Muscle layer of colon (tissue), 2 donors: ENCODE measurements around the gene PDE1C.
"Not testable (repeated sequence)": the region's sequence is repeated elsewhere in the genome, so short reads cannot be mapped to it uniquely, and the experiment has no call there.

ENCODE experiments used
- H3K27ac ChIP-seq: one replicate; pipeline ENCODE4 v1.7.0; 2013; ENCODE audit warnings: low read depth, mild to moderate bottlenecking, low read length, moderate library complexity
- H3K27me3 ChIP-seq, 2 donors: one replicate each; pipeline ENCODE4 v1.7.0; 2013; ENCODE audit warnings: low read length in 2 of 2, mild to moderate bottlenecking in 2 of 2; ENCODE audit not compliant: insufficient read depth in 2 of 2, control insufficient read depth in 1 of 2
- H3K36me3 ChIP-seq: one replicate; pipeline ENCODE4 v1.7.0; 2013; ENCODE audit warnings: mild to moderate bottlenecking, low read length; ENCODE audit not compliant: insufficient read depth
- H3K4me1 ChIP-seq: one replicate; pipeline ENCODE4 v1.7.0; 2013; ENCODE audit warnings: mild to moderate bottlenecking, low read length; ENCODE audit not compliant: insufficient read depth
- H3K4me3 ChIP-seq, 2 donors: one replicate each; pipeline ENCODE4 v1.7.0; 2013; ENCODE audit warnings: low read length in 2 of 2, low read depth in 1 of 2, mild to moderate bottlenecking in 1 of 2, moderate library complexity in 1 of 2
- H3K9ac ChIP-seq: one replicate; pipeline ENCODE4 v1.7.0; 2013; ENCODE audit warnings: low read length
- H3K9me3 ChIP-seq: one replicate; pipeline ENCODE4 v1.7.0; 2013; ENCODE audit warnings: mild to moderate bottlenecking, low read length
- donor health status: abdominal sarcoma.
- donor health status: Adenocarcinoma of cecum.

PDE1C gene

DNA sequence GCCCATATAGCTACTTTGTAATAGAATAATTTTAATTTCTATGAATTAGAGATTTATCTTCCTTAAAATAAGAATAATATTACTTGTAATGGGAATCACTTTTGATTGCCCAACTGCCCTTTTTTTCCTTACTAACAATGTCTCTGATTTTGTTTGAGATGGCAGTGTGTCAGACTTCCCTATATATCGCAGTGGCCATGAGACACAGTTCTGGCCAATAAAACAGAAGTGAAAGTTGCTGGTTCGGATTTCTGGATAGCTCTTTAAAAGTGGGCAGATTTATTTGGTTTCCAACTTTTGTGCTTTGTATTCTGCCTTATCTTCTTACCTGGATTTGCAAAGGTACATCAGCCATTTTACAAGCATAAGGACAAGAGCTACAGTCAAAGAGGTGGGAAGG lies 213.0 kb downstream of the PDE1C start:
- Histone ChIP-seq H3K9me3 (no peaks in the 10 kb centered on the region), H3K27me3 (no peaks in the 10 kb centered on the region), H3K4me3 (no peak overlapping the region), H3K36me3 (no peaks in the 10 kb centered on the region), H3K4me1 (no peaks in the 10 kb centered on the region), H3K9ac (no peak overlapping the region), H3K27ac (no peak overlapping the region)

DNA sequence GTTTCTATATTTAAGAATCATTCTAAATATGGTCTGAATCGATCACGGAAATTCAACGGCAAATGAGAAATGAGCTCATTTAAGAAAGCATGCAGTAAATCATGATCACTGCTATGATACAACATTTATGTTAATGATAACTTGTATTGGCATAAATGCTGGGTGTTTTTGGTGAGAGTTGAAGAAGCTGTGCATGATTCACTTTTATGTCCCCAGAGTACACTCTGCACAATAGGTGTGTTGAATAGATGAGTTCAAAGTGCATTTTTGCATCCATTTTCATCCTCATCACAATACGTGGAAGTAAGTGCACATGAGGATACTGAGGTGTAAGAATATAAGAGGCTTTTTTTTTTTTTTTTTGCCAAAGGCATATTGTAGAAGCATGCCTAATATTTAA lies 213.9 kb downstream of the PDE1C start:
- H3K27me3 ChIP-seq = no peaks in the 10 kb centered on the region
- no peaks in the 10 kb centered on the region for H3K4me1 ChIP-seq
- no peak overlapping the region for H3K4me3 ChIP-seq
- H3K36me3 ChIP-seq = no peaks in the 10 kb centered on the region
- H3K9me3 ChIP-seq = no peaks in the 10 kb centered on the region
- H3K27ac ChIP-seq = no peak overlapping the region
- no peak overlapping the region for H3K9ac ChIP-seq

- Histone ChIP-seq H3K27ac (no peak overlapping the region), H3K4me1 (no peaks in the 10 kb centered on the region), H3K9ac (no peak overlapping the region), H3K4me3 (no peak overlapping the region), H3K9me3 (no peaks in the 10 kb centered on the region), H3K27me3 (no peaks in the 10 kb centered on the region), H3K36me3 (no peaks in the 10 kb centered on the region)
Measured at GRCh38 chr7:31855530-31855929, 214.7 kb downstream of the PDE1C start.

GRCh38 chr7:31853380-31853779 lies 216.8 kb downstream of the PDE1C start:
- Histone ChIP-seq H3K27ac (no peak overlapping the region), H3K27me3 (no peaks in the 10 kb centered on the region)

GRCh38 chr7:31852462-31852861 lies 217.7 kb downstream of the PDE1C start:
- H3K9me3 ChIP-seq = no peaks in the 10 kb centered on the region
- no peak overlapping the region for H3K9ac ChIP-seq
- no peaks in the 10 kb centered on the region for H3K27me3 ChIP-seq
- no peak overlapping the region for H3K27ac ChIP-seq
- no peaks in the 10 kb centered on the region for H3K4me1 ChIP-seq
- H3K36me3 ChIP-seq = no peaks in the 10 kb centered on the region
- H3K4me3 ChIP-seq = no peak overlapping the region

More at GRCh38 chr7:31853380-31853779, 216.8 kb downstream of the PDE1C start:
- Histone ChIP-seq H3K4me3 (no peak overlapping the region), H3K9ac (no peak overlapping the region), H3K9me3 (no peaks in the 10 kb centered on the region), H3K4me1 (no peaks in the 10 kb centered on the region), H3K36me3 (no peaks in the 10 kb centered on the region)

DNA sequence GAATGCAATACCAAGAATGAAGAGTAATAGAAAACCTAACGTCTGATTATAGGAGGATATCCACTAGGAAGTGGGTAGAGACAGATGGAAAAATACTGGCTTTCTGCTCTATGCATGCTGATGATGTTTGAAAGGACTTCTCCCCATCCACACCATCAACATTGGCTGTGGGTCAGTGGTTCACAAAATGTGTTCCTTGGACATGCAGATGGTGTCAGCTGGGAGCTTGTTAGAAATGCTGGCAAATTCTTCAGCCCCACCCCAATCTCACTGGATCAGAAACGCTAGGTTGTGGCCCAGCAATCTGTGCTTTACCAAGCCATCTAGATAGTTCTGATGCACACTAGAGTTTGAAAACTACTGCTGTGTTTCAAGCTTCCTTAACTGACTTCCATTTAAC lies 219.1 kb downstream of the PDE1C start:
- Histone ChIP-seq H3K36me3 (no peaks in the 10 kb centered on the region), H3K27me3 (no peaks in the 10 kb centered on the region), H3K9me3 (no peaks in the 10 kb centered on the region), H3K4me3 (no peak overlapping the region), H3K9ac (no peak overlapping the region), H3K4me1 (no peaks in the 10 kb centered on the region), H3K27ac (no peak overlapping the region)

GRCh38 chr7:31850601-31851000 lies 219.6 kb downstream of the PDE1C start:
- no peaks in the 10 kb centered on the region for H3K4me1 ChIP-seq
- no peak overlapping the region for H3K9ac ChIP-seq
- H3K4me3 ChIP-seq = no peak overlapping the region
- no peaks in the 10 kb centered on the region for H3K9me3 ChIP-seq
- no peaks in the 10 kb centered on the region for H3K27me3 ChIP-seq
- no peaks in the 10 kb centered on the region for H3K36me3 ChIP-seq
- no peak overlapping the region for H3K27ac ChIP-seq

GRCh38 chr7:31850066-31850465 lies 220.1 kb downstream of the PDE1C start:
- Histone ChIP-seq H3K36me3 (no peaks in the 10 kb centered on the region), H3K4me3 (no peak overlapping the region), H3K9ac (no peak overlapping the region), H3K4me1 (no peaks in the 10 kb centered on the region), H3K9me3 (no peaks in the 10 kb centered on the region), H3K27ac (no peak overlapping the region), H3K27me3 (no peaks in the 10 kb centered on the region)

DNA sequence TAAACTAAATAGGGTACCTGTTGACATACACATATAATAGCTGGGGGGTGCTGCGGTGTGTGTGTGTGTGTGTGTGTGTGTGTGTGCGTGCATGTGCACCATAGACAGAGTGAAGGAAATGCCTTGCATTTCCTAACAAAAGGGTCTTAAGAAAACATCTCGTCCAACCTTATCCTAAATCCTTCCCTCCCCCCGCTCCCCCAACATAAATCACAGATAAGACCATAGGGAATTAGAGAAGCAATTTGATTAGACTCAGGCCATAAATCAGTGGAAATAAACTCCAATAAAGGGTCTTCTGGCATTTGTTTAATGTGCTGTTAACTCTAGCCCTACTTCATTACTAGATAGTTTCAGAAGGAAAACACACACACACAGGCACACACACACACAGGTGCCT lies 234.7 kb downstream of the PDE1C start:
- Histone ChIP-seq H3K27ac (no peak overlapping the region), H3K36me3 (no peaks in the 10 kb centered on the region), H3K4me1 (no peaks in the 10 kb centered on the region), H3K9me3 (no peaks in the 10 kb centered on the region), H3K9ac (no peak overlapping the region), H3K4me3 (no peak overlapping the region), H3K27me3 (no peaks in the 10 kb centered on the region)

DNA sequence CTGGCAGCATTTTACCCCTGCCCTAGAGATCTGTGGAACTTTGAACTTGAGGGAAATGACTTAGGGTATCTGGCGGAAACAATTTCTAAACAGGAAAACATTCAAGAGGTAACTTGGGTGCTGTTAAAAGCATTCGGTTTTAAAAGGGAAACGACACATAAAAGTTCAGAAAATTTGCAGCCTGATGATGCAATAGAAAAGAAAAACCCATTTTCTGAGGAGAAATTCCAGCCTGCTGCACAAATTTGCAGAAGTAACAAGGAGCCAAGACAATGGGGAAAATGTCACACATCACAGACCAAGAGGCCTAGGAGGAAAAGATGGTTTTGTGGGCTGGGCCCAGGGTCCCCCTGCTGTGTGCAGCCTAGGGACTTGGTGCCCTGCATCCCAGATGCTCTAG lies 236.6 kb downstream of the PDE1C start:
- not testable (repeated sequence) for H3K36me3 ChIP-seq, H3K27ac ChIP-seq, H3K4me3 ChIP-seq, H3K4me1 ChIP-seq, H3K9me3 ChIP-seq, H3K9ac ChIP-seq, H3K27me3 ChIP-seq

DNA sequence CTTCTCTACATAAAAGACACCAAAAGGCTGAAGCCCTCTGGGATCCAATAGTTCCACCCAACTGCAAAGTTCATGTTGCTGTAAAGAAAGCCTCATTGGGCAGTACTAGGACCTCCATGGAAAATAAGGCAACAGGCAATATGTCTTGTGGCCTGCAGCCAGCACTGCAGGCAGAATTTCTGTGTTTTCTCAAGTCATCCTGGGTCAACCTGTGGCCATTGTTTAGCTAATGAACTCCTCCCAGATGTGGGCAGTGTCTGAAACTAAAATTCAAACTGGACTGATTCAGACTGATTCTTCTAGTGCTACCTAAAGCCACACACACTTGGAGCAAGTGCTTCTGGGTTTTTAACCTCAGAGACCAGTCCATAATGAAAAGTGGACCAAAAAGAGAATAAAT lies 241.7 kb downstream of the PDE1C start:
- no peak overlapping the region for H3K4me3 ChIP-seq
- no peaks in the 10 kb centered on the region for H3K4me1 ChIP-seq
- no peak overlapping the region for H3K9ac ChIP-seq
- H3K27me3 ChIP-seq = no peaks in the 10 kb centered on the region
- no peaks in the 10 kb centered on the region for H3K9me3 ChIP-seq
- H3K36me3 ChIP-seq = no peaks in the 10 kb centered on the region
- no peak overlapping the region for H3K27ac ChIP-seq

GRCh38 chr7:31825576-31825975 lies 244.6 kb downstream of the PDE1C start:
- Histone ChIP-seq H3K27ac (no peak overlapping the region), H3K4me3 (no peak overlapping the region), H3K27me3 (no peaks in the 10 kb centered on the region), H3K9me3 (no peaks in the 10 kb centered on the region), H3K4me1 (no peaks in the 10 kb centered on the region), H3K36me3 (no peaks in the 10 kb centered on the region), H3K9ac (no peak overlapping the region)
